ENCODE measurements around the gene BEND4.

DNA sequence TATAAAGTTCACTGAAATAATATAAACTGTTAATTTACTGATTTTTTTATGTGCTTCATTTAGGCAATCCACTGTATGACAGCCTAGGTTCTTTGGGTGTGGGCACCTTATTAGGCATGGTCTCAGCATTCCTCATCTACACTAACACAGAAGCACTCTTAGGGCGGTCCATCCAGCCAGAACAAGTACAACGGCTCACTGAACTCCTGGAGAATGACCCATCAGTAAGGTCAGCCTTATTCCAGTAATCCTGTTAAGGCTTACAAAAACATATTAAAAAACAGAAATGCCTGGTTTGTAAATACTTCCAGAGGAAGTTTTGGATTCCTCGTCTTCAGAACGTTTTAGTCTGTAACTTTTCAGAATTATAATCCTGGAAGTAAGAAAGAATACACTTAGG lies 82.0 kb downstream of the BEND4 start:
- TF ChIP-seq, protein P1, sequence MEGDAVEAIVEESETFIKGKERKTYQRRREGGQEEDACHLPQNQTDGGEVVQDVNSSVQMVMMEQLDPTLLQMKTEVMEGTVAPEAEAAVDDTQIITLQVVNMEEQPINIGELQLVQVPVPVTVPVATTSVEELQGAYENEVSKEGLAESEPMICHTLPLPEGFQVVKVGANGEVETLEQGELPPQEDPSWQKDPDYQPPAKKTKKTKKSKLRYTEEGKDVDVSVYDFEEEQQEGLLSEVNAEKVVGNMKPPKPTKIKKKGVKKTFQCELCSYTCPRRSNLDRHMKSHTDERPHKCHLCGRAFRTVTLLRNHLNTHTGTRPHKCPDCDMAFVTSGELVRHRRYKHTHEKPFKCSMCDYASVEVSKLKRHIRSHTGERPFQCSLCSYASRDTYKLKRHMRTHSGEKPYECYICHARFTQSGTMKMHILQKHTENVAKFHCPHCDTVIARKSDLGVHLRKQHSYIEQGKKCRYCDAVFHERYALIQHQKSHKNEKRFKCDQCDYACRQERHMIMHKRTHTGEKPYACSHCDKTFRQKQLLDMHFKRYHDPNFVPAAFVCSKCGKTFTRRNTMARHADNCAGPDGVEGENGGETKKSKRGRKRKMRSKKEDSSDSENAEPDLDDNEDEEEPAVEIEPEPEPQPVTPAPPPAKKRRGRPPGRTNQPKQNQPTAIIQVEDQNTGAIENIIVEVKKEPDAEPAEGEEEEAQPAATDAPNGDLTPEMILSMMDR (IDR thresholded peaks at IDR 0.05) = no peak
- TF ChIP-seq POLR2AphosphoS5 (IDR thresholded peaks at IDR 0.05) = no peak

Data from transverse colon (tissue), 4 donors.